NAMALWA (cell line): Measurements from ENCODE around the gene SNX19.
A peak's percentile ranks its signal among the peaks of the same experiment; 100 is the strongest.

ENCODE experiments used
- DNase-seq: peaks from one replicate; pipeline ENCODE4 v3.0.0-alpha.2; 2015; ENCODE audit warnings: low spot score

SNX19 gene

GRCh38 chr11:130842001-130842400 lies 74.3 kb downstream of the SNX19 start:
- DNase-seq: no peak

DNA sequence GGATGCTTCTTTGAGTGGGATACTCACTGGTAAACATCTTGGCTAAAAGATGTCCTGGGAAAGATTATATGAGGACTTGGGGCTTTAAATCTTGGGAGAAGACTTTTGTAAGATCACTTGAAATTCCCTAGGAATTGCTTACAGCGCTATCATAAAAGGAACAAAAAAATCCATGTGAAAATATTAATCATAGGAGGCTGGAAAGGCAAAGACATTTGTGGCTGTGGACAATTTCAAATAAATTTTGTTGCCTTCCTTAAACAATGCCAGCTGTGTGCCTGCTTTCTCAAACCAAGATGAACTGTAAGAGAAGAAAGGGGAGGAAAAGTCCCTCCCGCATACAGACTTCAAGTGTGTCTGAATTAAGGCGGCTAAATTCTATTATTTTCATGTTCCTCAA lies 75.6 kb downstream of the SNX19 start:
- DNase-seq: no peak

DNA sequence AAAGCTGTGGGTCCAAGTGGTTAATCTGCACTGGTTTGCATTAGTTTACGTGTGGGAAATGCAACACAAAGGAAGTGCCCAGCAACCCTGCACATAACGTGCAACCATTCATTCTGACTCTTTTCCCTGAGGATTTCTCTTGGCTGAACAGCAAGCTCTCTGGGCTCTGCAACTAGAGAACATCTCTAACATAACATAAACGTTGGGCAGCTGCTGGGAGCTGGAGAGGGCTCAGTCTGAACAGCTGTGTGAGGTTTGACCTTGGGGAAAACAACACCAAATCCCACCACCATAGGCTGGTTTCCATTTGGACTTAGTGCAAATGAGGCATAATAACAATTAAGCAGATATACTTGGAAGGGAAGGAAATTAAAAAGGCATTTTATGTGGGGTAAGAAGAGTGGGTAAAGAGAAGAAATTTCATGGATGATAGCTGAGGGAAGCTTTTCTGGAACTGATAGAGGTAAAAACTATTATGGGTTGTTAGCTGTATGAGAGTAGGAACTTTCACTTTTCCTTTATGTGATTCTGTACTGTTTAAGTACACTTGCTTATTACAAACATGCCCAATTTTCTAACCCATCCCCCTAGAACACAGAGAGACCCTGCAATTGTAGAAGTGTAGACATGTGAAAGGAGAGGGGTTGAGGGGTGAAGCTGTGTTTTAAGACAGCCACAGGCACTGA lies 76.2 kb downstream of the SNX19 start:
- no peak for DNase-seq

GRCh38 chr11:130837194-130837593 lies 79.1 kb downstream of the SNX19 start:
- DNase-seq: no peak

DNA sequence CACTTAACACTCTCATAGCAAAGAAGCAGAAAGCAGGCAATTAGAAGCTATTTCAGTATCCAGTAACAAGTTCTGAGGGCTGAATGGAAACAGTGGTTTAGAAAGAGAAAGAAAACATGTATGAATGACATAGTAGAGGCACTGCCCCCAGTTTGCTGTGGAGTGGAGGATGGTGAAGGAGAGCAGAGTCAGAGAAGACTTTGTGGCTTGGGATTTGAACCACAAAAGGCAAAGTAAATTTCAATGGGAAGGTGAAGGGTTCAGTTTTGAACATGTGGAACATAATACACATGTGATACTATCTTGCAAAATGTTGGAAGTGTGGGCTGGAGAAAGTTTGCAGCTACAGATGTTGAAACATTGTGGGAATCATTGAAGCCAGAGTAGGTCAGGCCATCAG lies 81.4 kb downstream of the SNX19 start:
- DNase-seq: no peak

- no peak for DNase-seq
These were observed 83.5 kb downstream of the SNX19 start for GRCh38 chr11:130832566-130833425.

DNA sequence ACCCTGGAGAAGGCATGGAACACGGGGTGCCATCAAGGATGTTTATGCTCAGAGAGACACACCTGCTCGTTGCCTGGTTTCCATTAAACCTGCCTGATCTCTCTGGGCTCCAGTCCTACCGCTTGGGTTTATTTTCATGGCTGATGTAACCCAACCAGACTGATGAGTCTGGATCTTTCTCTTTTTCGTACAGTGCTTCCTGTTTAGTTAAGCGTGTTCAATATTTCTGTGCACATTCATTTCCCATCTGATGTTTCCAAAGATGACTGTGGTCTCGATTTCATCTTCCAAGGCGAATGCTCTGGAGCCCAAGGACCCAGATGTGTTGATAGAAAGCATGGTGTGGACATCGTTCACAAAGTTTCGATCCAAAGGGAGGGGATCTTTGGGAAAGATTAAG lies 84.3 kb downstream of the SNX19 start:
- DNase-seq: no peak

DNA sequence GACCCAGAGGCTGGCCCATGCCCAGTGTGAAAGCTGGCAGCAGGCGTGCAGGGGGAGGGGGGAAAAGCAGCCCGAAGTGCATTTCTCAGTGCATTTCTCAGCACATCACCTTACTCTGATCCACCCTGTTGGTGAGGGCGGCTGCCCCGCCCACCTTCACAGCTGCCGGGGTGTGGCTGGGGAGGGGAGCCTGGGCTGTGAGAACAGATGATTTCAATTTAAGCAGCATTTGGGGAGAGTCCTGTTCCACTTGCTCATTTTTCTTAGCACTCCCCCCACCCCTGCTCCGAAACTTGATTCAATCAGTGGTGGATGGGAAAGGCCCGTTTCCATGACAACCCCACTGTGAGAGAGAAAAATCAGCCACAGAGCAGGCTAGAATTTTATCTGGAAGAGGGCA lies 84.8 kb downstream of the SNX19 start:
- no peak for DNase-seq

- DNase-seq: no peak
These were observed 85.7 kb downstream of the SNX19 start for GRCh38 chr11:130830566-130830965.

DNA sequence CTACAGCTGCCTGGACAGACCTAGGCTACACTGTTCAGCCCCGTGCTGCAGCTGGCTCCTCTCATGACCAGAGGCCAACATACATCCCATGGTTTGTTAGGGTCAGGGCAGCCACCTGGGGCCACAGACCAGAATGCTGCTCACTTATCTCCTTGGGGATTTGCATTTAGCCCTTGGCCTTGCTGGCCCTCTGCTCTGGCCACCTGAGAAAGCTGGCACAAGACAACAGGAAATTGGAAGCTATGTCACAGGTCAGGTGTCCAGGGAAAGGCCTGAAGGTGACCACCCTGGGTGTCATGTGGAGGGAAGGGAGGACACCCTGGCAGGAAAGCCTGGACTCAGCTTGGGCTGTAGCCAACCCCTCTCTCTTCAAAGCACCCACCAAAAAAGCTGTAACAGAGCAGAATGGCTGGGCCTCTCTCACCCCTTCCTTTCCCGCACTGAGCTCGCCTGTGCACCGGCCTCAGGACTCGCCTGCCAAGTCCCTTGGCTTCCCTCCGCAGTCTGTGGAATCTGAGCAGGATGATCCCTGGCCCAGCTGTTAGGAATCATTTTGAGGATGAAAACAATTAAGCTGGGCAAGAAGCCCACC lies 86.3 kb downstream of the SNX19 start:
- no peak for DNase-seq

DNA sequence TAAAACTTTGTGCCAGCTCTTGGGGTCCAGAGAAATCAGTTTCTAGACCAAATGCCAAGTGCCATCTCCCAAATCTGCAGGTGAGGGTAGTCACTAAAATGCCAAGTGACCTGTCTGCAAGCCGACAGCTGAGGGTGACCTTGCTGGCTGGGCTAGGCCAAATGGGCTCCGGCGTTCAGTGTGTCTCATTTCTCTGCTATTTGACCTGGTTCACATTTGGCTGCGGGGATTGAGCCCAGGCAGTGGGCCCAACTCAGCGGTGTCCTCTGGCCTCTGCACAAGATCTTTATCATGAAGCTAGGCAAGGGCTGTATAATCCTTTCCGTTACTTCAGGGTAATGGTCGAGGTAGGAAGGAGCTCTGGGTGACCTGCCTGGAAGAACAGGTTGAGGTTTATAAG lies 87.5 kb downstream of the SNX19 start:
- DNase-seq: no peak

- peak; percentile 13 for DNase-seq
These were observed 88.6 kb downstream of the SNX19 start for GRCh38 chr11:130827451-130828377.

DNA sequence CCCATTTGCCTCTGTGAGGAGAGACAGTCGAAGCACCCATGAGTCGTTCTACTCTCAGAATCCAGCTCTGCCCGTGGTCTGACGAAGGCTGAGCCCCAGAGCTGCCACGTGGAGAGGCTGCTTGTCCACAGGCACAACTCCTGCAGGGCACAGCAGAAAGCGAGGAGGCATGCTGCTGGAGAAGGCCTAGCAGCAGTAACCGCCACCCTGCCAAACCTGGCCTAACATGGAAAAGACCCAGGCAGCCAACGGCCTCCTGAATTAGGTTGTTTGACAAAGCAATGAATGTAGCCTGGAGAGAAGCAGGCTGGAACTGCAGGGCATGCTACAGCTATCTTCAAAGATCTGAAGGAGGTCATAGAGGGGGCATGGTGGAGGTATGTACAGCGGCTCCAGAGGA lies 89.7 kb downstream of the SNX19 start:
- DNase-seq: no peak

DNA sequence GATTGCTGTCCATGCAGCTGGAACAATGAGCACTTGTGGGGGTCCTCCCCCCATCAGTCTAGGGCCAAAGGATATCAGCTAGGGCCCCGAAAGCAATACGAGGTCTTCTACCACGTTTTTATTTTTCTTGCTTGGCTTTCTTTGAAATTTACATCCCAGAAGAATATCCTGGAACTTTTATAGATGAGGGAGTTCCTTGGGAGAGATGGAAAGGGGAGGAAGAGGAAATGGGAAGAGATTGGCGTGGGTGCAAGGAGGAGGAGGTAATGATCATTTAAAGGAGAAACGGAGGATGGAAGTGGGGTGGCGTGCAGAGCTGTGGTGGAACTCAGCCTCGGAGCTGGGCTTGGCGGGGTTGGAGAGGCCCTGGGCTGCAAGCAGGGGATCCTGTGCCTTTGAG lies 90.3 kb downstream of the SNX19 start:
- no peak for DNase-seq

GRCh38 chr11:130825561-130825960 lies 90.7 kb downstream of the SNX19 start:
- DNase-seq: no peak
